Smooth muscle cell (in vitro differentiated cells): Measurements from ENCODE around the gene HELZ. TPM values are rescaled to one million over a fixed set of nuclear protein-coding genes. Genes with fewer than 3 reads are reported as not detected.

Source experiments
- DNase-seq: peaks from one replicate; lab custom pipeline; 2025; ENCODE audit not compliant: unreplicated experiment; lab: John Stamatoyannopoulos, UW
- H2AFZ ChIP-seq: fragments of 200-600 bp; sonication (generic); 2 replicates; pipeline ENCODE4 v1.6.0; 2016; ENCODE audit warnings: antibody characterized with exemption, low read depth, mild to moderate bottlenecking
- H3F3A ChIP-seq: fragments of 200-600 bp; sonication (generic); 2 replicates; pipeline ENCODE4 v1.6.0; 2017; ENCODE audit warnings: antibody characterized with exemption, low read depth
- H3K27ac ChIP-seq: fragments of 200-600 bp; sonication (generic); 2 replicates; pipeline ENCODE4 v1.5.1; 2016; ENCODE audit warnings: low read depth, mild to moderate bottlenecking
- H3K27me3 ChIP-seq: fragments of 200-600 bp; sonication (generic); 2 replicates; pipeline ENCODE4 v1.6.1; 2016; ENCODE audit warnings: low read depth, mild to moderate bottlenecking
- H3K36me3 ChIP-seq: fragments of 200-600 bp; sonication (generic); 2 replicates; pipeline ENCODE4 v1.5.1; 2016; ENCODE audit warnings: low read depth
- H3K4me1 ChIP-seq: fragments of 200-600 bp; sonication (generic); 2 replicates; pipeline ENCODE4 v1.5.1; 2016; ENCODE audit warnings: low read depth
- H3K4me2 ChIP-seq: fragments of 200-600 bp; sonication (generic); 2 replicates; pipeline ENCODE4 v1.6.0; 2016; ENCODE audit warnings: mild to moderate bottlenecking
- H3K4me3 ChIP-seq: fragments of 200-600 bp; sonication (generic); 2 replicates; pipeline ENCODE4 v1.5.1; 2016; ENCODE audit warnings: mild to moderate bottlenecking
- H3K79me2 ChIP-seq: fragments of 200-600 bp; sonication (generic); 2 replicates; pipeline ENCODE4 v1.6.0; 2016; ENCODE audit warnings: low read depth, mild to moderate bottlenecking
- H3K9ac ChIP-seq: fragments of 200-600 bp; sonication (generic); 2 replicates; pipeline ENCODE4 v1.6.0; 2016; ENCODE audit warnings: low read depth
- H3K9me3 ChIP-seq: fragments of 200-600 bp; sonication (generic); replicated peaks from 2 replicates; pipeline ENCODE4 v1.5.1; 2016; ENCODE audit warnings: low read depth
- H4K20me1 ChIP-seq: fragments of 200-600 bp; sonication (generic); 2 replicates; pipeline ENCODE4 v1.6.0; 2016; ENCODE audit warnings: low read depth
- CTCF ChIP-seq: fragments of 200-600 bp; sonication (generic); IDR thresholded peaks from 2 replicates; pipeline ENCODE4 v1.5.1; 2017; ENCODE audit warnings: borderline replicate concordance, mild to moderate bottlenecking, antibody characterized with exemption; ENCODE audit not compliant: insufficient read depth, poor library complexity, severe bottlenecking
- WGBS: methylation state at CpG from one replicate; pipeline ENCODE4 v1.1.7; 2016; ENCODE audit warnings: low lambda C conversion rate; 5-methylcytosine and 5-hydroxymethylcytosine counted together
- polyA plus RNA-seq: library from polyadenylated mRNA; unstranded; fragments of >200 nt; fragmentation: Nextera tagmentation; extraction: Ambion mirVana; gene quantifications from 2 replicates; pipeline ENCODE4 v1.2.1, GENCODE V29; 2016
- total RNA-seq: library from RNA; depleted of rRNA; stranded (reverse); fragments of >200 nt; gene quantifications from 2 replicates; pipeline ENCODE4 v1.2.3, GENCODE V29; 2014

The HELZ gene
- total and polyA plus RNA-seq, 2 experiments from 2014 or later: 18.8 to 34.4 TPM

GRCh38 chr17:67212714-67213417, 32.1 kb downstream of the HELZ start:
- DNase-seq: no peak
- Histone ChIP-seq H3K36me3 (no peaks in the 10 kb centered on the region), H3K4me2 (peak overlapping the region; percentile 63), H3F3A (no peaks in the 10 kb centered on the region), H3K9me3 (no peaks in the 10 kb centered on the region), H3K4me1 (peaks cover 7% of the 10 kb centered on the region), H3K4me3 (no peak overlapping the region), H2AFZ (no peak overlapping the region), H3K27ac (peak overlapping the region; percentile 68), H3K27me3 (no peaks in the 10 kb centered on the region), H3K9ac (no peak overlapping the region), H4K20me1 (peaks cover 66% of the 10 kb centered on the region), H3K79me2 (peaks cover 26% of the 10 kb centered on the region)
- 57% methylated on average over 9 of the region's 9 CpGs for WGBS
- no peak for TF ChIP-seq CTCF

GRCh38 chr17:67212231-67212630, 32.8 kb downstream of the HELZ start:
- no peak overlapping the region for H3K4me3 ChIP-seq
- H3K27ac ChIP-seq: peak overlapping the region; percentile 68
- H3K4me2 ChIP-seq: peak overlapping the region; percentile 63
- no peaks in the 10 kb centered on the region for H3F3A ChIP-seq
- H3K4me1 ChIP-seq: peaks cover 7% of the 10 kb centered on the region
- 81% methylated on average over 5 of the region's 5 CpGs for WGBS
- TF ChIP-seq CTCF: no peak
- no peaks in the 10 kb centered on the region for H3K9me3 ChIP-seq
- H3K79me2 ChIP-seq: peaks cover 28% of the 10 kb centered on the region
- peaks cover 66% of the 10 kb centered on the region for H4K20me1 ChIP-seq
- no peak overlapping the region for H2AFZ ChIP-seq
- no peaks in the 10 kb centered on the region for H3K27me3 ChIP-seq
- no peaks in the 10 kb centered on the region for H3K36me3 ChIP-seq
- no peak for DNase-seq
- no peak overlapping the region for H3K9ac ChIP-seq

- Histone ChIP-seq H4K20me1 (peaks cover 63% of the 10 kb centered on the region), H3K27ac (no peak overlapping the region), H2AFZ (no peak overlapping the region), H3K9me3 (no peaks in the 10 kb centered on the region), H3K4me3 (no peak overlapping the region), H3F3A (no peaks in the 10 kb centered on the region), H3K27me3 (no peaks in the 10 kb centered on the region), H3K79me2 (peaks cover 28% of the 10 kb centered on the region), H3K4me2 (no peak overlapping the region), H3K36me3 (no peaks in the 10 kb centered on the region), H3K4me1 (peaks cover 7% of the 10 kb centered on the region), H3K9ac (no peak overlapping the region)
- TF ChIP-seq CTCF: no peak
- WGBS: 97% methylated on average over 5 of the region's 5 CpGs
- DNase-seq: no peak
Observed at GRCh38 chr17:67211742-67212141, 33.3 kb downstream of the HELZ start.

- no peaks in the 10 kb centered on the region for H3F3A ChIP-seq
- H3K79me2 ChIP-seq: peaks cover 28% of the 10 kb centered on the region
- no peaks in the 10 kb centered on the region for H3K9me3 ChIP-seq
- no peak overlapping the region for H3K9ac ChIP-seq
- H3K27ac ChIP-seq: no peak overlapping the region
- peaks cover 63% of the 10 kb centered on the region for H4K20me1 ChIP-seq
- DNase-seq: no peak
- H3K36me3 ChIP-seq: no peaks in the 10 kb centered on the region
- no peak for TF ChIP-seq CTCF
- H3K27me3 ChIP-seq: no peaks in the 10 kb centered on the region
- no peak overlapping the region for H2AFZ ChIP-seq
- no peak overlapping the region for H3K4me2 ChIP-seq
- no peak overlapping the region for H3K4me3 ChIP-seq
- peaks cover 7% of the 10 kb centered on the region for H3K4me1 ChIP-seq
- WGBS: 95% methylated on average over 2 of the region's 2 CpGs
Observed at GRCh38 chr17:67210915-67211314, 34.1 kb downstream of the HELZ start.
